Activated naive CD8-positive, alpha-beta T cell (primary cell): ENCODE data around the gene FOXN3.

Experiments
- H3K27ac Mint-ChIP-seq: one replicate; pipeline ENCODE4 v1.8.0; 2021; ENCODE audit warnings: mixed read lengths
- H3K27me3 Mint-ChIP-seq: one replicate; pipeline ENCODE4 v1.8.0; 2021; ENCODE audit warnings: mixed read lengths
- H3K36me3 Mint-ChIP-seq: one replicate; pipeline ENCODE4 v1.8.0; 2021; ENCODE audit warnings: mixed read lengths
- H3K4me1 Mint-ChIP-seq: one replicate; pipeline ENCODE4 v1.8.0; 2021; ENCODE audit warnings: low read depth, mixed read lengths
- H3K4me3 Mint-ChIP-seq: one replicate; pipeline ENCODE4 v1.8.0; 2021; ENCODE audit warnings: mild to moderate bottlenecking, mixed read lengths
- H3K9me3 Mint-ChIP-seq: one replicate; pipeline ENCODE4 v1.8.0; 2021; ENCODE audit warnings: low read depth, mixed read lengths

The FOXN3 gene

DNA sequence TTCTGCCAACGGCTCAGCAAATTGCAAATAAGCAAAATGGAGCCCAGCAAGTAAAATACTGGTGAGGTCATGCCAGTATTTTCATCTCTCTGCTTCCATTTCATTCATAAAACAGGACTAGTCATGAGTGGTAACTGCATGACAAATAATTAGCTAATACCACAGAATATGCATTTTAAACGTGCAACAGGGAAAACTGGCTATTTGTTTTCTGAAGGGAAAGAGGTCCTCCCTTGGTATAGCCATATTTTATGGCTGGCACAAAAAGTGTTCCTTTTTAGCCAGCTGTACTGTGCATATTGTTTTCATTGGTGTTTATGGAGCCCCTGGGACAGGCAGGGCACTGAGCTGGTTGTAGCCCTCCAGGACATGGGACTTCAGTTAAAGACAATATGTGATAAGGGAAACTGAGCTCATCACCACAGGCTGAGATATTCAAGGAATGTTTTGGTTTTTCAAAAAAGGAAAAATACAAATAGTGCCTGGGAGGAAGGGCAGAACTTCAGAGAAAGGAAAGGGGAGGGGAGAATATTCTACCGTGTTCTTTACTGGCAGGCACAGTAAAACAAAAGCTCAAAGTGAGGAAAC, 26.1 kb upstream of the FOXN3 start:
- Mint-ChIP-seq H3K27ac (peak overlapping the region; percentile 96), H3K4me3 (peak overlapping the region; percentile 42), H3K9me3 (no peaks in the 10 kb centered on the region), H3K36me3 (peaks cover 4% of the 10 kb centered on the region), H3K4me1 (peaks cover 72% of the 10 kb centered on the region), H3K27me3 (no peaks in the 10 kb centered on the region)

DNA sequence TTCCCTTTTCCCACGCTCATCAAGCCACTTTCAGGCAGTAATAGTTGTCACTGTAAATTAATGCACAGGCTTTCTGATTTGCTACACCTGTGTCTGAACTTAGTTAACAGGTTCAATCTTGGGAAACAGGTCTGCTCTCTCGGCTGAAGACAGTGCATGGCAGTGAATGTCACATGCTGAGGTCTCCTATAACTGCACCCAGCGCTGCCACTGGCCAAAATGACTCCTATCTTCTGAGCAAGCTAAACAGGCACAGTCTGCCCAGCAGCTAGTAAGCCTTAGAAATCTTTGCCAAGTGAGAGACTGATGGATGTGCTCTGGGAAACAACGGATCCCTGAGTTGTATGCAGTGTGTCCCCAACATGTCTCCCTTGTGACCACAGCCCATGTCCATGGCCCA, 25.2 kb upstream of the FOXN3 start:
- peak overlapping the region; percentile 81 for H3K27ac Mint-ChIP-seq
- peaks cover 67% of the 10 kb centered on the region for H3K4me1 Mint-ChIP-seq
- H3K27me3 Mint-ChIP-seq: no peaks in the 10 kb centered on the region
- no peaks in the 10 kb centered on the region for H3K9me3 Mint-ChIP-seq
- H3K4me3 Mint-ChIP-seq: no peak overlapping the region
- peaks cover 4% of the 10 kb centered on the region for H3K36me3 Mint-ChIP-seq

DNA sequence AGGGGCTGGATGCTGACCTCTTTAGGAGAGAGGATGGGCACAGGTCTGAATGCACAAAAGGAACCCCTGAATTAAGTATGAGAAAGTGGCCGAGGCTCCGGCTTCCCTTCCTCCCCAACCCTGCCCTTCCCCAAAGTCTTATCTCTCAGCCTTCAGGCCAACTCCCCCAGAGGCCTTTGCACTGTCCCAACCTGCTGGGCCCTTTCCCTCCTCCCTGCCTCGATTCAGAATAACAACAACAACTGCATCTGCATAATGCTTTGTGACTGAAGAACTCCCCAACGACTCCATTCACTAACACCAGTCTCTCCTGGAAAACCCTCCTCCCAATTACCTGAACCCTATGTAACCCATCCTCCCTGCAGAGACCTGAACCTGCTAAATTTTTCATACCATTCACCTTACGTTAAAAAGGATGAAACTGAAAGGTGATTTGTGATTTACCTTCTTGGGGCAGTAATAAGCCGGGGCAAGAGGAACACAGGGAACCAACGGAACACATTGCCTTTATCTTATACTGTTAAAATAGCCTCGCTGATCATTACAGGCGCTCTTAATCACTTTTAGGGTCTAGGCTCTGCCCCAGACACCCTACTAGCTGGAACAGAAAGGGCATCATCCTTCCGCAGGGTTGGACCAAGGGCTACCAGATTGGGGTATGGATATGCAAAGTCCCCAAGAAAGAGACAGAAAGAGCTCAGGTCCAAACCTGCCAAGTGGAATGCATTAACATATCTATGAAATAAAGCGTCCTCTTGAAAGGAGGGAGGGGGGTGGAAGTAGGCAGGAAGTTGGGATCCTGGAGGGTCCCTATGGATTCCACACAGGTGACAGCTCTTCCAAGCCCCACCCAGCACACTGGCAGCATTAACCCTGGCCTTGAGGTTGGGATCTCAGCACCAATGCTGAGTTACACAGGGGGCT, 24.2 kb upstream of the FOXN3 start:
- no peaks in the 10 kb centered on the region for H3K27me3 Mint-ChIP-seq
- H3K36me3 Mint-ChIP-seq: peaks cover 4% of the 10 kb centered on the region
- no peaks in the 10 kb centered on the region for H3K9me3 Mint-ChIP-seq
- no peak overlapping the region for H3K4me3 Mint-ChIP-seq
- peaks cover 64% of the 10 kb centered on the region for H3K4me1 Mint-ChIP-seq
- H3K27ac Mint-ChIP-seq: peak overlapping the region; percentile 50

DNA sequence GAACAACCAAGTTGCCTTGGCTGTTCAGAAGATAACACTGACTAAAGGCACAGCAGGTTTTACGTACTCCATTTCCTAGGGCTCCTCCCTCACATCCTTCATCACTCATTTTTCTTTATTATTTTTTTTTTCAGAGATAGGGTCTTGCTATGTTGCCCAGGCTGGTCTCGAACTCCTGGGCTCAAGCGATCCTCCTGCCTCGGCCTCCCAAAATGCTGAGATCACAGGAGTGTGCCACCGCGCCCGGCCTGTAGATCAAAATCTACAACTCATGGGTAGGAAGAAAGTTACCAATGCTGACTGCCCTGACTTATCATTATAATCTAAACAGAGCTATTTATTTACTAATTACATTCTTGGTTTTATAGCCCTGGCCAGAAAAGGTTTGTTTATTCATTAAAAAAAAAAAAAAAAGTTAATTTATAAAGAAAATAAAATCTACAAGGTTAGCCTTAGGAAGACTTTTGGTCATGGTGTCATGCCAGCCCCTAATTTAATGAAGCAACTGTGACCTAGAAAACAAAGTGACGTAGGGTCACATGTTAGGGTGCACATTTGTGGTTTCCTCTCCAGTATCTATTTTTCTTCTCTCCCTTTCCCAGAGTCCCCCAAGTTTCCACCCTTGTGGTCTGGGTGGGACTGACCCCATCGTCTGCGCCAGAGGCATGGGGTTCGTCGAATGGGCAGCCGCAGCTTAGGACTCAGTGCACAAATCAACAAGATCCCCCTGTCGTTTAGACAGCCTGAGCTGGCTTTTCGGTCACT, 19.0 kb upstream of the FOXN3 start:
- Mint-ChIP-seq H3K27me3 (no peaks in the 10 kb centered on the region), H3K4me3 (no peak overlapping the region), H3K36me3 (peaks cover 9% of the 10 kb centered on the region), H3K27ac (peak overlapping the region; percentile 64), H3K9me3 (no peaks in the 10 kb centered on the region), H3K4me1 (peaks cover 50% of the 10 kb centered on the region)

DNA sequence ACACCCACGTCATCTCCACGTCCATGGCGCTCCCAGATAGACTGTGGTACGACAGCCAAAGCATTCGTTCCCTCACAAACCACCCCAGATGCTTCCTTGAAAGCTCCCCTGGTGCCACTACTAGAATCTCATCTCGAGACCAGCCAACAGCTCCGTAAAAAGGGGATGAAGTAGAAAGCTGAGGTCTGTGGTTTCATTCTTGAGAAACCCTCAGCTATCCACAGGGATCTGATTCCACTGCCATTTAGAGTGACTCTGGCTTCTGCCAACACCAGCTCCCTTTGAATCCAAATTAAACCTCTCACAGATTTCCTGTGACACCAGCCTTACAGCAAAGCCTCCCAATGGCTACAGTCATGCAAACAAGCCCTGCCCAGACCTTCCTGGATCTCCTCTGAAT, 18.5 kb upstream of the FOXN3 start:
- peaks cover 53% of the 10 kb centered on the region for H3K4me1 Mint-ChIP-seq
- no peaks in the 10 kb centered on the region for H3K27me3 Mint-ChIP-seq
- H3K36me3 Mint-ChIP-seq: peaks cover 7% of the 10 kb centered on the region
- H3K9me3 Mint-ChIP-seq: no peaks in the 10 kb centered on the region
- no peak overlapping the region for H3K4me3 Mint-ChIP-seq
- H3K27ac Mint-ChIP-seq: peak overlapping the region; percentile 75

DNA sequence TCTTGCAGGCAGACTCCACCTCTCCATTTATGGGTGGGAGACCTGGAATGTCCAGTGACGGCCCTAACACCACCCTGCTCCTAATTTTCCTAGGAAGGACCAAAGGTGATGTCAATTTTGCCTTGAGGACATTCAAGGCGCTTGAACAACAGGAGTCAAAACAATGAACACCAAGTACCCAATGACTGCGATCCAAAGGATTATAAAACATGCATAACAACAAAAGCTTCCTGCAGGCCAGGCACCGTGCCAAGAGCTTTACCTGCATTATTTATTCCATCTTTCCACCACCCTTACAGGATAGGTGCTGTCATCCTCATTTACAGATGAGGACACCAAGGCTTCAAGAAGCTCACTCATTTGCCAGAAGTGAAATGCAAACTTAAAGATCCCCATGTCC, 15.2 kb upstream of the FOXN3 start:
- Mint-ChIP-seq H3K36me3 (peaks cover 11% of the 10 kb centered on the region), H3K4me3 (peak overlapping the region; percentile 43), H3K27ac (peak overlapping the region; percentile 99), H3K9me3 (no peaks in the 10 kb centered on the region), H3K4me1 (peaks cover 68% of the 10 kb centered on the region), H3K27me3 (no peaks in the 10 kb centered on the region)

DNA sequence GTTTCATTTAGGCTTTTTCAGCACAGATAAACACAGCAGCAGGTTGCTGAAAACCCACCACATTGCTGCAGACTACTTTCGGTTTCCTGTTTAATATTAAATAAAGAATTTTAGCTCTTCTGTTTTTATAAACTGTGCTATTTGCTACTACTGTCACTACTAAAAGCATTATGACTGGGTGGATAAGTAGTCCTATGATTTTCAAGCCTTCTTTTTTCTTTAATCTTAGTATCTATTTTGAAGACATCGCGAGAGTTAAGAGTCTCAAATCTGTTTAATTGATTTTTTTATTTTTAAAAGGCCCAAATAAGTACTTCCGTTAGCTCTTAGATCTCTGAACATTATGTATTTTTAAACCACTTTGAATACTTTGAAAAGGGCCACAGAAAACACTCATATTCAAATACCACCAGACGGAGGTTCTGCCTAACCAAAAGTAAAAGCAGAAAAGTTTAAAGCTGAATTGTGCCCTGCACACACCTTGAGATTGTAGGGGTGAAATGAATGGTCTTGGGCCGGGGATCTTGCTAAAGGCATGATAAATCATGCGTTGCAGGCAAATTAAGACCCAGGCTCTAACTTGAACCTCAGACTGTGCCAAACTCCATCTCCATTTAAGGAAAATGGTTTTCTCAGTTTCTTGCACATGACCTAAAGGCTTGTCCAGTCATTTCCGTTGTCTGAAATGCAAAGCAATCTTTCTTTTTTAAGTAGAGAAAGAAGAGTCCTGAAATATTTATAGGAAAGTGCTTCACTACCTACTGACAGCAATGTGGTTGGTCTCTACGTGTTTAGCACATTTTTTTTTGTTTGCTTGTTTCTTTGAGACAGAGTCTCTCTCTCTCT, 13.6 kb upstream of the FOXN3 start:
- peaks cover 68% of the 10 kb centered on the region for H3K4me1 Mint-ChIP-seq
- H3K9me3 Mint-ChIP-seq: no peaks in the 10 kb centered on the region
- peak overlapping the region; percentile 99 for H3K27ac Mint-ChIP-seq
- peak overlapping the region; percentile 92 for H3K4me3 Mint-ChIP-seq
- H3K36me3 Mint-ChIP-seq: peaks cover 13% of the 10 kb centered on the region
- H3K27me3 Mint-ChIP-seq: no peaks in the 10 kb centered on the region

DNA sequence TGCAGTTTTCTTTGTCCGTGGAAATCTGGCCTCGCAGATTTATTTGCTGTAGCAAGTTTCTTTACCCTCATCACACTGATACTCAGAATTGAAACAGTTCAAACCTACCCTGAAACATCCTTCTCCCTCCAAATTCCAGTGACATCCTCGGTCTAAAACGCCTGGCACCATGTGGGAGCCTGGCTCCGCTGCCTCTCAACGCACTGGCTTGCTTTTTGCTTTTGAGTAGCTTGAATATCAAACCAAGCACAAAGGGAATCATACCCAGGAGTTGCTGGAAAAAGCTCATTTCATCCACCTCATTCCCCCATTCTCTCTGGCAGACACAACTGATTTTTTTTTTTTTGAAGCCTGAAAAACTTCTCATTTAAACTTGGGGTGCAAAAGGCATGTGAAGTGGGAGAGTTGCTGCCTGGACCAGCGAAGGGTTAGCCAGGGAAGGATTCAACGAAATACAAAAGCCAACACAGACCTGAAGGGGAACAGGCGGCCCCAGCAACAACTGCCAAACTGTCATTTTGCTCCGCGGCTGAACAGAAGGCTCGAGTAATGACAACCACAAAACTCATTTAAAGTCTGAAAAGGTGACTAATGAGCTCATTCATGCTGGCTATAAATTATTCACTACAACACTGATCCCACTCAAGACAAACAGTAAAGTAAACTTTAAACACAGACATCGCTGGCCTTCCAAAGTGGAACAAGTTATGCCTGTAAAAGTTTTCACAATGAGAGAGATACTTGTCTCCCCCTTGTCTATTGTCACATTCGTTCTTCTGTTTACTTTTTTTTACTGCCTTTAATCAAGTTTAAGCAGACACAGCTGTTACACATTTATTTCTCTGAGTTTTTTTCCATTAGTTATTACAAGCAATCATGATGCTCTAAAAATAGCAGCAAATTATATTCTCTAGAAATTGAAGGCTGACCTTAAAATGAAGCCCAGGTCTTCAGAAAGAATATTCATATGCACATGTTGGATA, 12.5 kb upstream of the FOXN3 start:
- H3K27me3 Mint-ChIP-seq: no peaks in the 10 kb centered on the region
- peaks cover 66% of the 10 kb centered on the region for H3K4me1 Mint-ChIP-seq
- no peaks in the 10 kb centered on the region for H3K9me3 Mint-ChIP-seq
- H3K27ac Mint-ChIP-seq: peak overlapping the region; percentile 99
- H3K36me3 Mint-ChIP-seq: peaks cover 10% of the 10 kb centered on the region
- peak overlapping the region; percentile 92 for H3K4me3 Mint-ChIP-seq

DNA sequence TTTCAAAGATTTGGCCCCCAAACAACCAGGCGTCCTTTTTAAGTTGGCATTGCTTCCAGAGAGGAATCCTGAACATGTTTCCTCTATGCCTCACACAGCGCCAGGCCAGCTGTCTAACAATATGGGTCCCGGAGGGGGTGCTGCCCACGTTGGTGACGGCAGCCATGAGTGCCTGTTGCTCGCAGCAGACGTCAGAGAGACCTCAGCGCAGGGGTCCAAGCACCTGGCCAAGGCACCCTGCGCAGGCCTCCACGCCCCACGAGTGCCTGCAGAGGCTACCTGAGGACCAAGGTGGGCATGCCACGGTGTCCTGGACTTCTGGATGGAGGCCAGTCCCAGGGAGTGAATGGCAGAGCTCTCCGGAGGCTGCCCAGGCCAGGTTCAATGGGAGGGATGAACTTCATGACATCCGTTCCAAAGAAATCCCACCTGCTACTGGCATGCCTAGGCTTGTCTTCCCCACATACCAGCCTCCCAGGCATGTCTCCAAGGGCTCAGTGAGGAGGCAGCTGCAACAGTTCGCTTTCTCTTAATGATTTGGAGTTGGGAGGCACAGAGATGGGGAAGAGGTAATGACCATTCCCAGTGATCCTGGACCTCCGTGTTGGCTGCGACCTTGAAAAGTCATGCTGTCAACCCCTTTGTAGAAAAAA, 11.6 kb upstream of the FOXN3 start:
- H3K36me3 Mint-ChIP-seq: peaks cover 9% of the 10 kb centered on the region
- peak overlapping the region; percentile 92 for H3K4me3 Mint-ChIP-seq
- H3K9me3 Mint-ChIP-seq: no peaks in the 10 kb centered on the region
- peaks cover 74% of the 10 kb centered on the region for H3K4me1 Mint-ChIP-seq
- peak overlapping the region; percentile 99 for H3K27ac Mint-ChIP-seq
- no peaks in the 10 kb centered on the region for H3K27me3 Mint-ChIP-seq

DNA sequence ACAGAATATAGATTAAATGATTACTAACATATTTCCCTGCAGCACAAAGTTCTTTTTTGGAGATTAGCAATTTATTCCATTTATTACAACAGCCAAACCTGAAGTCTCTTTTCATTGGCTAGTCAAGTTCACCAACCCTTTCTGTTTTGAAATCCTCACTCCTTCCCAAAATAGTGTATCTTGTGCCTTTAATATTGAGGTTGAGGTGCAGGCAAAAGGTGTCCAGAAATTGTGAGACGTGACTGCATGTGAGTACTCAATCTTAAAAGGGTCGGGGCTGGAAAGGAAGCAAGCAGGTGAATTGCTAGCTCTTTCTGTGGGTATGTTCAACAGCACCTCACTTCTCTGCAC, 11.1 kb upstream of the FOXN3 start:
- Mint-ChIP-seq H3K27ac (peak overlapping the region; percentile 99), H3K36me3 (peaks cover 9% of the 10 kb centered on the region), H3K4me1 (peaks cover 79% of the 10 kb centered on the region), H3K27me3 (no peaks in the 10 kb centered on the region), H3K9me3 (no peaks in the 10 kb centered on the region), H3K4me3 (peak overlapping the region; percentile 24)

DNA sequence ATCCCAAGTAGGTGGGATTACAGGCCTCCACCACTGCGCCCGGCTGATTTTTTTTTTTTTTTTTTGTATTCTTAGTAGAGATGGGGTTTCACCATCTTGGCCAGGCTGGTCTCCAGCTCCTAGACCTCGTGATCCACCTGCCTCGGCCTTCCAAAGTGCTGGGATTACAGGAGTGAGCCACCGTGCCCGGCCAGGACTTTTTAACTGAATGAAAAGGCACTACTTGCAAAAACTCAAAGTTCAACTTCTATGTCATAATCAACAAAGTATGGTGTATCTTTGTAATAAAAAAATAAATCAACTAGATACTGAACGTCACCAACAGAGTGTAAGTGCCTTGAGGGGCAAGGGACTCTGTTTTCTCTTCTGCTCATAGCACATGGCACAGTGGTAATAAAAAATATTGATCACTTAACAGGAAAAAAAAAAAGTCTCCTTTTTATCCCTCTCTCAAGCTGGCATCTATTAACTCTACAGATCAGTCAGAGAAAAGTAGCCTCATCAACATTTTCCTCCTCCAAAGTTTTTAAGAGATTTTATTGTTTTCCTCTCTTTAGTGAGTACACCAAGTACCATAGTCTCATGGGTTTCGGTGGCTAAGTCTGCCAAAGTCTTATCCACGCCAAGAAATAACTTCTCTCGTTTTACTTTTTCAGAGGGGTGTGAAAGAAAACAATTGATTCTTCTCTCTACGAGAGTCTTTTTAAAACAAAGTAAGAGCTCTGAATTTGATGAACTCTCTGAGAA, 10.6 kb upstream of the FOXN3 start:
- Mint-ChIP-seq H3K9me3 (no peaks in the 10 kb centered on the region), H3K36me3 (peaks cover 8% of the 10 kb centered on the region), H3K27me3 (no peaks in the 10 kb centered on the region), H3K27ac (peak overlapping the region; percentile 99), H3K4me3 (peak overlapping the region; percentile 24), H3K4me1 (peaks cover 81% of the 10 kb centered on the region)

DNA sequence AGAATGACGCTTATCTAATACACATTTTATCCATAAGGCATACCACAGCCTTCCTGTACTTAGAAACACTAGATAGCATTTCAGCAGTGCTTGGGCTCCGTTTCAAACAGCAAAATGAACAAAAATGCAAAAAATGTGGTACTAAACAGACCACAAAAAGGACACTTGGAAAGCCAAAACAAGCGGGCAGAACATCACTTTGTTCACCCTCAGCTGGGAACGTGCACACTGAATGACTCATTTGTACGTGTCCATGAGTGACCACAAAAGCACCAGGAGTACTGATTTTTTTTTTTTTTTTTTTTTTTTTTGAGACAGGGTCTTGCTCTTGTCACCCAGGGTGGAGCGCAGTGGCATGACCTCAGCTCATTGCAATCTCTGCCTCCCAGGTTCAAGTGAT, 8.9 kb upstream of the FOXN3 start:
- Mint-ChIP-seq H3K9me3 (no peaks in the 10 kb centered on the region), H3K4me3 (peak overlapping the region; percentile 30)

DNA sequence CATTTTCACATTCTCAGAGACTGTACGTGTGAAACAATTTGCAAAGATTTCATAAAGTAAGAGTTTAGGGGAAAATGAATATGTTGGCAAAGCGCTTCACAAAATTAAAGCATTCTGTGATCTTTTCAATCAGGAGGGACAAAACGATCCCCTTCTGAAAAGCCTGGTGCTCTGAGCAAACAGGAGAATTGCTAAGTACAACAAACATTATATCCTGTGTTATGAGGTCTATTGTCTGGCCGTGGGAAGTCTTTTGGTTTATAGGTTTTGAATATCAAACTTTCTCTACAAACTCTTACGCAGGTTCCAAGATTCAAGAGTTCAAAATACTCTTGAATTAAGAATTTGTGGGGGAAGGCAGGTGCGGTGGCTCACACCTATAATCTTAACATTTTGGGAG, 7.2 kb upstream of the FOXN3 start:
- Mint-ChIP-seq H3K4me3 (peak overlapping the region; percentile 59), H3K27me3 (no peaks in the 10 kb centered on the region), H3K9me3 (no peaks in the 10 kb centered on the region), H3K36me3 (peaks cover 3% of the 10 kb centered on the region), H3K4me1 (peaks cover 76% of the 10 kb centered on the region), H3K27ac (peak overlapping the region; percentile 92)

More for the DNA sequence above, 8.9 kb upstream of the FOXN3 start:
- H3K27me3 Mint-ChIP-seq: no peaks in the 10 kb centered on the region
- H3K27ac Mint-ChIP-seq: peak overlapping the region; percentile 91
- peaks cover 6% of the 10 kb centered on the region for H3K36me3 Mint-ChIP-seq
- peaks cover 77% of the 10 kb centered on the region for H3K4me1 Mint-ChIP-seq
